ENCODE measurements around the gene ZNF579. TPM values are rescaled to one million over a fixed set of nuclear protein-coding genes. Genes with fewer than 3 reads are reported as not detected.

Gene ZNF579
- total RNA-seq, 2 donors from 2014 or later = 2.4 to 3.9 TPM

DNA sequence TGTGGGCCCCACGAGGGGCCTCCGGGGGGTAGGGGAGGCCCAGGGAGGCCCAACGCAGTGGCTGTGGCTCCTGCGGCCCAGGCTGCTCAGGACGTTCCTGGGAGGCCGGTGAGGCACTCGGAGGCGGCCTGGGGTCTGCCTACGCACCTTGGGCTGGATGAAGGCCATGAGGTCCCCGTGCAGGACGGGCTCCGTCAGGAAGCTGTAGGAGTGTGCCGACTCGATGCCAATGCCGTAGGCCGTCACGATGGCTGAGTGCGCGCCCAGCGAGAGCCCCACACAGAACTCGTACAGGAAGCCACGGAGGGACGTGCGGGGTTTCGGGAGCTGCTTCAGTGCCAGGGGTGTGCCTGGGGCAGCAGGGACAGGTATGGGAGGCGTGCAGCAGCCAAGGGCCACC, 49.7 kb downstream of the ZNF579 start:
- DNase-seq (ENCODE audit: low spot score) = no peak
- Histone ChIP-seq H3K4me3 (no peak overlapping the region), H3K36me3 (no peaks in the 10 kb centered on the region), H3K27me3 (replicated peaks; ENCODE audit: insufficient read depth) (no peaks in the 10 kb centered on the region), H3K9me3 (no peaks in the 10 kb centered on the region), H3K4me1 (ENCODE audit: control insufficient read depth in 1 of 2, low read depth in 2 of 2) (no peaks in the 10 kb centered on the region), H3K27ac (no peak overlapping the region)
- TF ChIP-seq, protein P1, sequence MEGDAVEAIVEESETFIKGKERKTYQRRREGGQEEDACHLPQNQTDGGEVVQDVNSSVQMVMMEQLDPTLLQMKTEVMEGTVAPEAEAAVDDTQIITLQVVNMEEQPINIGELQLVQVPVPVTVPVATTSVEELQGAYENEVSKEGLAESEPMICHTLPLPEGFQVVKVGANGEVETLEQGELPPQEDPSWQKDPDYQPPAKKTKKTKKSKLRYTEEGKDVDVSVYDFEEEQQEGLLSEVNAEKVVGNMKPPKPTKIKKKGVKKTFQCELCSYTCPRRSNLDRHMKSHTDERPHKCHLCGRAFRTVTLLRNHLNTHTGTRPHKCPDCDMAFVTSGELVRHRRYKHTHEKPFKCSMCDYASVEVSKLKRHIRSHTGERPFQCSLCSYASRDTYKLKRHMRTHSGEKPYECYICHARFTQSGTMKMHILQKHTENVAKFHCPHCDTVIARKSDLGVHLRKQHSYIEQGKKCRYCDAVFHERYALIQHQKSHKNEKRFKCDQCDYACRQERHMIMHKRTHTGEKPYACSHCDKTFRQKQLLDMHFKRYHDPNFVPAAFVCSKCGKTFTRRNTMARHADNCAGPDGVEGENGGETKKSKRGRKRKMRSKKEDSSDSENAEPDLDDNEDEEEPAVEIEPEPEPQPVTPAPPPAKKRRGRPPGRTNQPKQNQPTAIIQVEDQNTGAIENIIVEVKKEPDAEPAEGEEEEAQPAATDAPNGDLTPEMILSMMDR (IDR thresholded peaks at IDR 0.05) = no peak
- no peak for ATAC-seq (ENCODE audit: insufficient number of reproducible peaks, low FRiP score, low read depth)

DNA sequence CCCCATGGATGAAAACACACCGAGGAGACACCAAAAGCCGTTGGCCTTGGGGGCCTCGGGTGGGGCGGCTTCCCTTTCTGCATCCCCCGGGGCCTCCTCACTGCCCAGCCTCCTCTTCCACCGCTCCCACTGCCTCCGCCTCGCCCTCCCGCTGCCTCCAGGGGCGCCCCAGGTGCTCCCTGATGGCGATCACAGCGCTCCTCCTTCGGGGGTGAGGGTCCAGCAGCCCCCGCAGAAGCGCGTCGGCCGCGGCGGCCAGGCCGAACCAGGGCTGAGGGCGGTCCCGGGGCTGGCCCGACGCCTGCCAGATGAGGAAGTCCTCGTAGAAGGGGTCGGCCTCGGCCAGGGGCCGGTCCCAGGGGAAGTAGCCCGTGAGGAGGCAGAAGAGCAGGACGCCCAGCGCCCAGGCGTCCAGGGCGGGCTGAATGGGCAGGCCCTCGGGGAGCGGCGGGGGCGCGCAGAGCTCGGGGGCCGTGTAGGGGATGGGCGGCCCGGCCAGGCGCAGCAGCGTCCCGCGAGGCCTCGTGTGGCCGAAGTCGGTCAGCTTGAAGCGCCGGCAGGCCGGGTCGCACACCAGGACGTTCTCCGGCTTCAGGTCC, 50.9 kb downstream of the ZNF579 start:
- no peaks in the 10 kb centered on the region for H3K36me3 ChIP-seq
- H3K4me1 ChIP-seq (ENCODE audit: control insufficient read depth in 1 of 2, low read depth in 2 of 2) = no peaks in the 10 kb centered on the region
- H3K4me3 ChIP-seq = no peak overlapping the region
- no peak overlapping the region for H3K27ac ChIP-seq
- no peaks in the 10 kb centered on the region for H3K9me3 ChIP-seq
- ATAC-seq (ENCODE audit: insufficient number of reproducible peaks, low FRiP score, low read depth) (no peak), DNase-seq (ENCODE audit: low spot score) (no peak)
- TF ChIP-seq, protein P1 (IDR thresholded peaks at IDR 0.05) = no peak
- no peaks in the 10 kb centered on the region for H3K27me3 ChIP-seq (replicated peaks; ENCODE audit: insufficient read depth)

DNA sequence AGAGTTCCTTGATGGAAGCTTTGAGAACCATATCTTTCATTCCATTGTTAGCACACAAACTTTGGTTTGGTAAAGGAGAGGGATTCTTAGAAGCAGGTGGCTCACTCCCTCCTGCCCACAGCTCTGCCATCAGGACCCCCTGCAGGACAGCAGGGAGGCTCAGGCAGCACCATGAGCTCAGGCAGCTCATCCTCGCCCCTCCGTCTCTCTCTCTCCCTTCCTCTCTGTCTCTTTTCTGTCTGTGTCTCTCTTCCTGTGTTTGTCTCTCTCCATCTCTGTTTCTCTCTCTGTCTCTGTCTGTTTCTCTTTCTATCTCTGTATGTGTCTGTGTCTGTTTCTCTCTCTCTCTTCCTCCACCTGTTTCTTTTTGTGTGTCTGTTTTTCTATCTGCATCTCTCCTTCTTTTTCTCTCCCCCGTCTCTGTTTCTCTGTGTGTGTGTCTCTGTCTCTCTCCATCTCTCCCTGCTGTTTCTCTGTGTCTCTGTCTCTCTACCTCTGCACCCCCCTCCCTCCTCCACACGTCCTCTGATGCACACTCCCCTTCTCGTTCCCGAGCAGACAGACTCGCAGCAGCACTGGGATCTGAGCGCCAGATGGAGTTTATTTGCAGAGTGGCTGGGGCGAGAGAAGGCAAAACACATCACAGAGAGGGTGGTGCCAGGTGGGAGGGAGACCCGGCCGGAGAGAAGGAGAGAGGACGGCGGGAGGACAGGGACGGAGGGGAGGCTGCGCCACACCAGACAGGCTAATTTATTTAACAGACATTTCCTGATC, 52.4 kb downstream of the ZNF579 start:
- Histone ChIP-seq H3K9me3 (no peaks in the 10 kb centered on the region), H3K27ac (no peak overlapping the region), H3K4me3 (no peak overlapping the region), H3K4me1 (ENCODE audit: control insufficient read depth in 1 of 2, low read depth in 2 of 2) (no peaks in the 10 kb centered on the region), H3K27me3 (replicated peaks; ENCODE audit: insufficient read depth) (no peaks in the 10 kb centered on the region), H3K36me3 (no peaks in the 10 kb centered on the region)
- ATAC-seq (ENCODE audit: insufficient number of reproducible peaks, low FRiP score, low read depth) (no peak), DNase-seq (ENCODE audit: low spot score) (no peak)
- TF ChIP-seq, protein P1 (IDR thresholded peaks at IDR 0.05) = no peak

DNA sequence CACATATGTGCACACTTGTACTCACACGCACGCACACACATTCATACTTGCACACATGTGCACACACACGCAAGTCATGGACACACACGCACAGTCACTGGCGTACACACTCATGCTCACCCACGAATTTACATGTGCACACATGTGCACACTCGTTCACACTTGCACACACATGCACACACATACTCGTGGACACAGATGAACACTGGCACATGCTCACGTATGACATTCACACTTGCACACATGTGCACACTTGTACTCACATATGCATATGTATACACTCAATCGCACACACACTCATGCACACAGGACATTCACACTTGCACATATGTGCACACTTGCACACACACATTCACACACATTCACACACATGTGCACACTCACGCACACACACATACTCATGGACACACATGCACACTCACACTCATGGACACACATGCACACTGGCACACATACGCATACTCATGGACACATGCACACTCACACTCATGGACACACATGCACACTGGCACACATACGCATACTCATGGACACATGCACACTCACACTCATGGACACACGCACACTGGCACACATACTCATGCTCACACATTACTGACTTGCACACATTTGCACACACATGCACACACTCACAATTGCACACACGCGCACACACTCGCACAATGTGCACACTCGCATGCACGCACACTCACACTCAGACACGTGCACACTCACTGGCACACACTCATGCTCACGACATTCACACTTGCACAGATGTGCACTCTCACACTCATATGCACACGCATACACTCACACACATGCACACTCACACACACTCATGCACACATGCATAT, 53.2 kb downstream of the ZNF579 start:
- TF ChIP-seq, protein P1 (IDR thresholded peaks at IDR 0.05) = no peak
- Histone ChIP-seq H3K9me3 (no peaks in the 10 kb centered on the region), H3K27me3 (replicated peaks; ENCODE audit: insufficient read depth) (no peaks in the 10 kb centered on the region), H3K36me3 (no peaks in the 10 kb centered on the region), H3K4me1 (ENCODE audit: control insufficient read depth in 1 of 2, low read depth in 2 of 2) (no peaks in the 10 kb centered on the region), H3K27ac (no peak overlapping the region), H3K4me3 (no peak overlapping the region)
- ATAC-seq (ENCODE audit: insufficient number of reproducible peaks, low FRiP score, low read depth) = no peak
- DNase-seq (ENCODE audit: low spot score) = no peak

Other genes with a start within 250 kb of the ZNF579 start
- 10 to 100 TPM; 10.2 to 25.2 TPM for gene KMT5C, start 241.0 kb downstream of the ZNF579 start, total RNA-seq
- gene COX6B2, start 226.1 kb downstream of the ZNF579 start, total RNA-seq = not detected
- not detected for gene GARIN5B, start 217.6 kb downstream of the ZNF579 start, total RNA-seq
- gene IL11, start 210.4 kb downstream of the ZNF579 start, total RNA-seq = under 1 TPM in 1 of 2 donors, not detected in 1; 0.92 TPM
- gene TMEM190, start 204.0 kb downstream of the ZNF579 start, total RNA-seq = not detected
- 1 to 10 TPM in 1 of 2 donors, not detected in 1; 4.2 TPM for gene TMEM238, start 196.6 kb downstream of the ZNF579 start, total RNA-seq
- gene RPL28, start 194.9 kb downstream of the ZNF579 start, total RNA-seq = 100 to 1,000 TPM; 175 to 274 TPM
- 10 to 100 TPM; 16.3 to 17.9 TPM for gene UBE2S, start 173.1 kb downstream of the ZNF579 start, total RNA-seq
- gene SHISA7, start 137.5 kb downstream of the ZNF579 start, total RNA-seq = not detected
- gene ISOC2, start 119.2 kb downstream of the ZNF579 start, total RNA-seq = 10 to 100 TPM; 18.8 to 27.4 TPM
- gene C19orf85, start 116.1 kb downstream of the ZNF579 start, total RNA-seq = not detected
- gene ZNF628, start 104.2 kb downstream of the ZNF579 start, total RNA-seq = 1 to 10 TPM; 3.5 to 7.2 TPM
- gene NAT14, start 95.7 kb downstream of the ZNF579 start, total RNA-seq = 1 to 10 TPM; 3.4 to 3.8 TPM
- gene SSC5D, start 92.4 kb downstream of the ZNF579 start, total RNA-seq = 10 to 100 TPM in 1 of 2 donors, 1 to 10 TPM in 1; 4.3 to 58.3 TPM
- gene SBK2, start 43.7 kb downstream of the ZNF579 start, total RNA-seq = not detected
- gene SBK3, start 35.3 kb downstream of the ZNF579 start, total RNA-seq = not detected
- gene FIZ1, start 18.7 kb upstream of the ZNF579 start, total RNA-seq = 10 to 100 TPM in 1 of 2 donors, 1 to 10 TPM in 1; 9.5 to 17.3 TPM
- 10 to 100 TPM; 21.7 to 26.4 TPM for gene ZNF524, start 19.4 kb upstream of the ZNF579 start, total RNA-seq
- gene ZNF865, start 24.8 kb upstream of the ZNF579 start, total RNA-seq = 10 to 100 TPM; 11.9 to 14.5 TPM
- gene ZNF784, start 43.7 kb upstream of the ZNF579 start, total RNA-seq = 10 to 100 TPM in 1 of 2 donors, 1 to 10 TPM in 1; 8.5 to 13.0 TPM
- gene ZNF580, start 60.2 kb upstream of the ZNF579 start, total RNA-seq = 10 to 100 TPM; 46.0 to 65.5 TPM
- 10 to 100 TPM in 1 of 2 donors, 1 to 10 TPM in 1; 6.7 to 23.8 TPM for gene ZNF581, start 62.8 kb upstream of the ZNF579 start, total RNA-seq
- 10 to 100 TPM; 10.5 to 14.8 TPM for gene CCDC106, start 67.4 kb upstream of the ZNF579 start, total RNA-seq
- 100 to 1,000 TPM in 1 of 2 donors, 10 to 100 TPM in 1; 77.3 to 106 TPM for gene U2AF2, start 74.2 kb upstream of the ZNF579 start, total RNA-seq
- 10 to 100 TPM; 91.3 to 93.5 TPM for gene EPN1, start 94.4 kb upstream of the ZNF579 start, total RNA-seq
- gene NLRP9, start 157.6 kb upstream of the ZNF579 start, total RNA-seq = not detected
- gene RFPL4A, start 178.2 kb upstream of the ZNF579 start, total RNA-seq = not detected
- not detected for gene RFPL4AL1, start 188.3 kb upstream of the ZNF579 start, total RNA-seq